Thyroid gland (tissue), 4 donors: Measurements from ENCODE around the gene CNTNAP4. TPM values are rescaled to one million over a fixed set of nuclear protein-coding genes. Genes with fewer than 3 reads are reported as not detected.

Experiments
- DNase-seq, 2 donors: peaks; one replicate each; pipeline ENCODE4 v3.0.0-alpha.2; 2019
- H3K27ac ChIP-seq, 3 donors: fragments of 200-600 bp; sonication (generic); 1 replicate in 2 of 3; 2 replicates in 1 of 3; pipeline ENCODE4 v1.5.1; 2016 to 2019; ENCODE audit warnings: mild to moderate bottlenecking in 1 of 3, moderate library complexity in 1 of 3
- H3K27me3 ChIP-seq: fragments of 200-600 bp; sonication (generic); one replicate; pipeline ENCODE4 v1.5.1; 2019
- H3K36me3 ChIP-seq, 2 donors: fragments of 200-600 bp; sonication (generic); one replicate each; pipeline ENCODE4 v1.5.1; 2016 to 2019
- H3K4me1 ChIP-seq, 2 donors: fragments of 200-600 bp; sonication (generic); one replicate each; pipeline ENCODE4 v1.5.1; 2017 to 2019
- H3K4me3 ChIP-seq, 3 donors: fragments of 200-600 bp; sonication (generic); replicated peaks in 1 of 3; 1 replicate in 2 of 3; 2 replicates in 1 of 3; pipeline ENCODE4 v1.5.1; 2016; ENCODE audit warnings: mild to moderate bottlenecking in 1 of 3
- H3K9me3 ChIP-seq: fragments of 200-600 bp; sonication (generic); one replicate; pipeline ENCODE4 v1.5.1; 2017
- POLR2A ChIP-seq, 2 donors: fragments of 450-650 bp; IDR thresholded peaks; one replicate each; pipeline ENCODE4 v1.6.1; 2017; ENCODE audit warnings: antibody characterized with exemption in 2 of 2, mild to moderate bottlenecking in 2 of 2, moderate library complexity in 1 of 2
- WGBS, 2 donors: methylation state at CpG; one replicate each; pipeline ENCODE4 v1.1.5; 2017; 5-methylcytosine and 5-hydroxymethylcytosine counted together
- intact Hi-C: fragments of 100-400 bp; cut with DNase I; formaldehyde crosslinking; loops from one replicate; pipeline ENCODE4 v1.15.1; 2023
- total RNA-seq, 4 donors: library from RNA; depleted of rRNA; stranded (reverse); fragments of >200 nt; gene quantifications; one replicate each; pipeline ENCODE4 v1.2.3, GENCODE V29; 2016
- TF ChIP-seq, protein P1 (sequence below), 6 experiments: fragments of 200-600 bp in 3 of 6; fragments of 450-650 bp in 3 of 6; sonication (generic) in 3 of 6; IDR thresholded peaks; one replicate each; pipeline ENCODE4 v1.5.1; 2016 to 2019; ENCODE audit warnings: antibody characterized with exemption in 6 of 6, mild to moderate bottlenecking in 2 of 6, inconsistent platforms in 1 of 6, moderate library complexity in 1 of 6

Gene CNTNAP4
- total RNA-seq, 4 donors from 2014 or later, result not detected

DNA sequence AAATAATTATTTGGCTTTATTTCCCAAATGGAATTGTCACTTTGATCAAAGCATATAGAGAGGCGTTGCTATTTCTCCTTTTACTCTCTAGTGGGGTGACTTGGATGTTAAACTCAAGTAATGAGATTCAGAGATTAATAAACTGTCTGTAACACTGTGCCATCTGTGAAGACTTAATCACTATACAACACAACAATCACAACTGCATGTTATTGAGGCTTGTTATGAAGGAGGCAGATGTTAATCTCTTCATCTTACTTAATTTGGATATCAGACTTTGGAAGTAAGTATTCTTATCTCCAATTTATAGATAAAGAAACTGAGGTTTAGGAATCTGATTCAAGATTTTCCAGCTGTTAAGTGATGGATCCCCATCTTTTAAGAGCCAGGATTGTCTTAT, 132.5 kb downstream of the CNTNAP4 start:
- 72 to 74% methylated on average over 1 of the region's 1 CpG for WGBS, 2 donors

DNA sequence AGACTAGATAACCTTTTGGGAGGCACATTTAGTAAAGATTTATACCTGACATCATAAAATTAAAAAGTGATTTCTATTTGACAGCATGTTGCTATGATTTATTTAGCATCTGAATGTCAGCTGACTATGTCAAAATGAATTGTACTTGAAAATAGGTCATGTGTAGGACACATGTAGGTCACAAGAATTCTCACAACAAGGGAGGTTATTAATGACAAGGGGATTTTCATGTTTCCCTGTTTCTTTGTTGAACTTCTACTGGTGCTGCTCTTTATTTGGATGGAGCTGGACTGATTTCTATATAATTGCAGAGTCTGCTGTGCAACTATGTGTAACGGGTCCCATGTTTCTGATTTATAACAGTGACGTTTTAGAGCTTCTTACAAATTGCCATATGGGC, 144.4 kb downstream of the CNTNAP4 start:
- intact Hi-C loops, result no loop called here
- no peaks in the 10 kb centered on the region for H3K27me3 ChIP-seq
- DNase-seq, result no peak
- WGBS, 2 donors, result 75 to 76% methylated on average over 2 of the region's 2 CpGs
- H3K4me3 ChIP-seq, result no peak overlapping the region
- TF ChIP-seq, protein P1, sequence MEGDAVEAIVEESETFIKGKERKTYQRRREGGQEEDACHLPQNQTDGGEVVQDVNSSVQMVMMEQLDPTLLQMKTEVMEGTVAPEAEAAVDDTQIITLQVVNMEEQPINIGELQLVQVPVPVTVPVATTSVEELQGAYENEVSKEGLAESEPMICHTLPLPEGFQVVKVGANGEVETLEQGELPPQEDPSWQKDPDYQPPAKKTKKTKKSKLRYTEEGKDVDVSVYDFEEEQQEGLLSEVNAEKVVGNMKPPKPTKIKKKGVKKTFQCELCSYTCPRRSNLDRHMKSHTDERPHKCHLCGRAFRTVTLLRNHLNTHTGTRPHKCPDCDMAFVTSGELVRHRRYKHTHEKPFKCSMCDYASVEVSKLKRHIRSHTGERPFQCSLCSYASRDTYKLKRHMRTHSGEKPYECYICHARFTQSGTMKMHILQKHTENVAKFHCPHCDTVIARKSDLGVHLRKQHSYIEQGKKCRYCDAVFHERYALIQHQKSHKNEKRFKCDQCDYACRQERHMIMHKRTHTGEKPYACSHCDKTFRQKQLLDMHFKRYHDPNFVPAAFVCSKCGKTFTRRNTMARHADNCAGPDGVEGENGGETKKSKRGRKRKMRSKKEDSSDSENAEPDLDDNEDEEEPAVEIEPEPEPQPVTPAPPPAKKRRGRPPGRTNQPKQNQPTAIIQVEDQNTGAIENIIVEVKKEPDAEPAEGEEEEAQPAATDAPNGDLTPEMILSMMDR (IDR thresholded peaks at IDR 0.05), result no peak
- no peak for TF ChIP-seq POLR2A (IDR thresholded peaks at IDR 0.05)
- H3K9me3 ChIP-seq, result no peaks in the 10 kb centered on the region
- H3K36me3 ChIP-seq, result no peaks in the 10 kb centered on the region
- no peak overlapping the region for H3K27ac ChIP-seq
- no peaks in the 10 kb centered on the region for H3K4me1 ChIP-seq

More for the DNA sequence above, 132.5 kb downstream of the CNTNAP4 start:
- no peaks in the 10 kb centered on the region for H3K36me3 ChIP-seq
- no peaks in the 10 kb centered on the region for H3K4me1 ChIP-seq
- H3K27ac ChIP-seq, result no peak overlapping the region
- no peaks in the 10 kb centered on the region for H3K9me3 ChIP-seq
- H3K4me3 ChIP-seq, result no peak overlapping the region
- no peak for TF ChIP-seq POLR2A (IDR thresholded peaks at IDR 0.05)
- TF ChIP-seq, protein P1 (IDR thresholded peaks at IDR 0.05), result no peak
- no peaks in the 10 kb centered on the region for H3K27me3 ChIP-seq
- intact Hi-C loops, result no loop called here
- DNase-seq, result no peak

GRCh38 chr16:76428858-76429257, 151.7 kb downstream of the CNTNAP4 start:
- Histone ChIP-seq H3K4me3 (no peak overlapping the region), H3K9me3 (no peaks in the 10 kb centered on the region), H3K27ac (no peak overlapping the region), H3K36me3 (no peaks in the 10 kb centered on the region), H3K27me3 (no peaks in the 10 kb centered on the region), H3K4me1 (no peaks in the 10 kb centered on the region)
- intact Hi-C loops, result no loop called here
- no peak for DNase-seq
- TF ChIP-seq POLR2A (IDR thresholded peaks at IDR 0.05), result no peak
- TF ChIP-seq, protein P1 (IDR thresholded peaks at IDR 0.05), result no peak
- 84 to 97% methylated on average over 5 of the region's 5 CpGs for WGBS, 2 donors

- no peak overlapping the region for H3K4me3 ChIP-seq
- intact Hi-C loops, result no loop called here
- H3K36me3 ChIP-seq, result no peaks in the 10 kb centered on the region
- H3K4me1 ChIP-seq, result no peaks in the 10 kb centered on the region
- H3K27ac ChIP-seq, result no peak overlapping the region
- H3K27me3 ChIP-seq, result no peaks in the 10 kb centered on the region
- no peak for TF ChIP-seq POLR2A (IDR thresholded peaks at IDR 0.05)
- TF ChIP-seq, protein P1 (IDR thresholded peaks at IDR 0.05), result no peak
- WGBS, 2 donors, result 83 to 84% methylated on average over 3 of the region's 3 CpGs
- DNase-seq, result no peak
- no peaks in the 10 kb centered on the region for H3K9me3 ChIP-seq
These were observed 164.2 kb downstream of the CNTNAP4 start for GRCh38 chr16:76441391-76441790.

DNA sequence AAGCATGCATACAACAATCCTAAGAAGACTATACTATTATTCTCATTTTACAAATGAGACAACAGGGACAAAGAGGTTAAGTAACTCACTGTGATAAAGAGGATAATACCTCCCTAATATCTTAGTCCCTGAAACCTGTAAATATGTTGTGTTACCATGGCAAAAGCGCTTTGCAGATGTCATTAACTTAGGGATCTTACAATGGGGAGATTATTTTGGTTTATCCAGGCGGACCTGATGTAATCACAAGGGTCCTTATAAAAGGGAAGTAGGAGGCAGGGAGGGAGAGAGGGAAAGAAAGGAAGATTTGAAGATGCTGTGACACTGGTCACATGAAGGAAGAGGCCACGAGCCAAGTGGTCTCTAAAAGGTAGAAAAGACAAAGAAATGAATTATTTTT, 164.7 kb downstream of the CNTNAP4 start:
- intact Hi-C loops, result no loop called here
- Histone ChIP-seq H3K9me3 (no peaks in the 10 kb centered on the region), H3K27ac (no peak overlapping the region), H3K4me3 (no peak overlapping the region), H3K36me3 (no peaks in the 10 kb centered on the region), H3K4me1 (no peaks in the 10 kb centered on the region), H3K27me3 (no peaks in the 10 kb centered on the region)
- no peak for TF ChIP-seq POLR2A (IDR thresholded peaks at IDR 0.05)
- WGBS, 2 donors, result 74 to 79% methylated on average over 3 of the region's 3 CpGs
- DNase-seq, result no peak

GRCh38 chr16:76443973-76444372, 166.8 kb downstream of the CNTNAP4 start:
- intact Hi-C loops, result no loop called here
- Histone ChIP-seq H3K4me3 (no peak overlapping the region), H3K27ac (no peak overlapping the region), H3K4me1 (no peaks in the 10 kb centered on the region), H3K27me3 (no peaks in the 10 kb centered on the region), H3K36me3 (no peaks in the 10 kb centered on the region), H3K9me3 (no peaks in the 10 kb centered on the region)
- DNase-seq, result no peak
- TF ChIP-seq POLR2A (IDR thresholded peaks at IDR 0.05), result no peak
- TF ChIP-seq, protein P1 (IDR thresholded peaks at IDR 0.05), result no peak
- WGBS, 2 donors, result 96 to 97% methylated on average over 1 of the region's 1 CpG
